A549 (cell line): ENCODE results near the gene STPG2.

Experiments used
- CEBPB ChIP-seq, 2 experiments: fragments of >200 bp in 1 of 2; sonication (Bioruptor Twin) in 1 of 2; formaldehyde crosslinking in 1 of 2; IDR thresholded peaks; 2 replicates each; pipeline ENCODE4 v1.6.1; 2012 to 2016
- EP300 ChIP-seq, 2 experiments: fragments of >200 bp; sonication (Bioruptor Twin); formaldehyde crosslinking; IDR thresholded peaks; 2 replicates in 1 of 2; 3 replicates in 1 of 2; pipeline ENCODE4 v1.6.1; 2016 to 2017
- HOXB5 ChIP-seq: fragments of 250-450 bp; sonication (Bioruptor Pico); IDR thresholded peaks from 2 replicates; pipeline ENCODE4 v1.5.0; 2020; ENCODE audit warnings: mild to moderate bottlenecking, moderate library complexity
- KDM1A ChIP-seq: fragments of 200-600 bp; sonication (generic); IDR thresholded peaks from 2 replicates; pipeline ENCODE4 v1.6.1; 2016; ENCODE audit warnings: low read depth, mild to moderate bottlenecking
- POLR2A ChIP-seq: IDR thresholded peaks from 2 replicates; pipeline ENCODE4 v1.6.1; 2012; ENCODE audit warnings: mild to moderate bottlenecking, low read length
- RAD21 ChIP-seq, 2 experiments: fragments of >200 bp in 1 of 2; sonication (Bioruptor Twin) in 1 of 2; formaldehyde crosslinking in 1 of 2; IDR thresholded peaks in 1 of 2; conservative IDR thresholded peaks in 1 of 2; 2 replicates in 1 of 2; 3 replicates in 1 of 2; pipeline ENCODE4 v1.6.1; 2012 to 2018; ENCODE audit warnings: inconsistent platforms in 1 of 2
- SMC3 ChIP-seq: fragments of >200 bp; sonication (Bioruptor Twin); formaldehyde crosslinking; IDR thresholded peaks from 3 replicates; pipeline ENCODE4 v1.6.1; 2018; ENCODE audit warnings: inconsistent platforms
- SREBF2 ChIP-seq: fragments of 450-650 bp; IDR thresholded peaks from 2 replicates; pipeline ENCODE4 v1.6.1; 2014; ENCODE audit warnings: mild to moderate bottlenecking, moderate library complexity
- TFCP2L1 ChIP-seq: fragments of 250-450 bp; sonication (Bioruptor Pico); IDR thresholded peaks from 2 replicates; pipeline ENCODE4 v1.5.0; 2021; ENCODE audit warnings: mild to moderate bottlenecking
- ZNF302 ChIP-seq: fragments of 250-450 bp; sonication (Bioruptor Pico); IDR thresholded peaks from 2 replicates; pipeline ENCODE4 v1.9.0; 2021; ENCODE audit warnings: inconsistent platforms, mild to moderate bottlenecking, moderate library complexity
- TF ChIP-seq, protein P1 (sequence below): fragments of >200 bp; sonication (Bioruptor Twin); formaldehyde crosslinking; IDR thresholded peaks from 3 replicates; pipeline ENCODE4 v1.5.1; 2016
- TF ChIP-seq, protein P2 (sequence below): fragments of 200-600 bp; sonication (generic); IDR thresholded peaks from 2 replicates; pipeline ENCODE4 v1.6.1; 2016; ENCODE audit warnings: antibody characterized with exemption, mild to moderate bottlenecking, moderate library complexity
- TF ChIP-seq, protein P3 (sequence below): fragments of 150-350 bp; IDR thresholded peaks from 2 replicates; pipeline ENCODE4 v1.6.1; 2014; ENCODE audit warnings: low read depth, mild to moderate bottlenecking, low read length

DNA sequence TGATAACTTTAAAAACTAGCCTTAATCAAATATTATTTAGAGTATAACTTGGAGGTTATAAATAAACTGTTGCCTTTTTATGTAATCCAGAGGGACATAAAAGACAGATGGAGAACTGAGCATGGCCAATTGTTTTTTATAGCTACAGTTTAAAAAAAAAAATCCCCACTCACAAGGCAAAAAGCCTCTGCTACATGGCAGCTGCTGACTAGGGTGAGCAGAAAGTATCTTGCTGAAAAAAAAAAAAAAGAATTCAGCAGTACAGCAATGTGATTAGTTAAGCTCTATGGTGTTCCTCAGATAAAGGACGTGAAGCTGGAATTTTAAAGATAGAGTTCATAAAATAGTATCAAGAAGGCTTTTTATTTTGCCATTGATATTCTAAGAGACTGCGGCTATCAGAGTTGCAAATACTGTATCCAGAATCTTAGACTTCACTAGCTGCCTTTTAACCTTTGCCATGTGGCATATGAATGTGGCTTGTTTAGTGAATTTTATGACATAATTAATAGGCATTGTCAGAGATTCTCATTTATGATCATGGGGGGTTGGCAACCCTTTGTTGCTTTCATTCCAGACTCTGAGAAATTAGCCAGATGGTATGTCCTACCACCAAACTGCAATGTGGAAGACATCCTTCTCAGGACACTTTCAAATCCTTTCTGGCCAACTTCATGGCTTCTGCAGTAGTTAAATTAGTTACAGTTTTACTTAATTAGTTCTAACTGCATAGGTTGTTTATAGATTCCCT, 498.0 kb downstream of the STPG2 start:
- TF ChIP-seq, protein P1, sequence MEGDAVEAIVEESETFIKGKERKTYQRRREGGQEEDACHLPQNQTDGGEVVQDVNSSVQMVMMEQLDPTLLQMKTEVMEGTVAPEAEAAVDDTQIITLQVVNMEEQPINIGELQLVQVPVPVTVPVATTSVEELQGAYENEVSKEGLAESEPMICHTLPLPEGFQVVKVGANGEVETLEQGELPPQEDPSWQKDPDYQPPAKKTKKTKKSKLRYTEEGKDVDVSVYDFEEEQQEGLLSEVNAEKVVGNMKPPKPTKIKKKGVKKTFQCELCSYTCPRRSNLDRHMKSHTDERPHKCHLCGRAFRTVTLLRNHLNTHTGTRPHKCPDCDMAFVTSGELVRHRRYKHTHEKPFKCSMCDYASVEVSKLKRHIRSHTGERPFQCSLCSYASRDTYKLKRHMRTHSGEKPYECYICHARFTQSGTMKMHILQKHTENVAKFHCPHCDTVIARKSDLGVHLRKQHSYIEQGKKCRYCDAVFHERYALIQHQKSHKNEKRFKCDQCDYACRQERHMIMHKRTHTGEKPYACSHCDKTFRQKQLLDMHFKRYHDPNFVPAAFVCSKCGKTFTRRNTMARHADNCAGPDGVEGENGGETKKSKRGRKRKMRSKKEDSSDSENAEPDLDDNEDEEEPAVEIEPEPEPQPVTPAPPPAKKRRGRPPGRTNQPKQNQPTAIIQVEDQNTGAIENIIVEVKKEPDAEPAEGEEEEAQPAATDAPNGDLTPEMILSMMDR: no peak
- TF ChIP-seq SREBF2 (no peak), POLR2A (no peak), RAD21 (conservative IDR thresholded peaks at IDR 0.05 in 1 of 2, IDR thresholded peaks at IDR 0.05 in 1 of 2) (no peak), SMC3 (no peak), CEBPB (IDR thresholded peaks at IDR 0.05) (no peak), ZNF302 (no peak), HOXB5 (CRISPR knock-in tag) (no peak), EP300 (IDR thresholded peaks at IDR 0.05) (no peak), KDM1A (no peak), TFCP2L1 (CRISPR knock-in tag) (no peak)
- TF ChIP-seq, protein P2, sequence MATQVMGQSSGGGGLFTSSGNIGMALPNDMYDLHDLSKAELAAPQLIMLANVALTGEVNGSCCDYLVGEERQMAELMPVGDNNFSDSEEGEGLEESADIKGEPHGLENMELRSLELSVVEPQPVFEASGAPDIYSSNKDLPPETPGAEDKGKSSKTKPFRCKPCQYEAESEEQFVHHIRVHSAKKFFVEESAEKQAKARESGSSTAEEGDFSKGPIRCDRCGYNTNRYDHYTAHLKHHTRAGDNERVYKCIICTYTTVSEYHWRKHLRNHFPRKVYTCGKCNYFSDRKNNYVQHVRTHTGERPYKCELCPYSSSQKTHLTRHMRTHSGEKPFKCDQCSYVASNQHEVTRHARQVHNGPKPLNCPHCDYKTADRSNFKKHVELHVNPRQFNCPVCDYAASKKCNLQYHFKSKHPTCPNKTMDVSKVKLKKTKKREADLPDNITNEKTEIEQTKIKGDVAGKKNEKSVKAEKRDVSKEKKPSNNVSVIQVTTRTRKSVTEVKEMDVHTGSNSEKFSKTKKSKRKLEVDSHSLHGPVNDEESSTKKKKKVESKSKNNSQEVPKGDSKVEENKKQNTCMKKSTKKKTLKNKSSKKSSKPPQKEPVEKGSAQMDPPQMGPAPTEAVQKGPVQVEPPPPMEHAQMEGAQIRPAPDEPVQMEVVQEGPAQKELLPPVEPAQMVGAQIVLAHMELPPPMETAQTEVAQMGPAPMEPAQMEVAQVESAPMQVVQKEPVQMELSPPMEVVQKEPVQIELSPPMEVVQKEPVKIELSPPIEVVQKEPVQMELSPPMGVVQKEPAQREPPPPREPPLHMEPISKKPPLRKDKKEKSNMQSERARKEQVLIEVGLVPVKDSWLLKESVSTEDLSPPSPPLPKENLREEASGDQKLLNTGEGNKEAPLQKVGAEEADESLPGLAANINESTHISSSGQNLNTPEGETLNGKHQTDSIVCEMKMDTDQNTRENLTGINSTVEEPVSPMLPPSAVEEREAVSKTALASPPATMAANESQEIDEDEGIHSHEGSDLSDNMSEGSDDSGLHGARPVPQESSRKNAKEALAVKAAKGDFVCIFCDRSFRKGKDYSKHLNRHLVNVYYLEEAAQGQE: no peak
- TF ChIP-seq, protein P3, sequence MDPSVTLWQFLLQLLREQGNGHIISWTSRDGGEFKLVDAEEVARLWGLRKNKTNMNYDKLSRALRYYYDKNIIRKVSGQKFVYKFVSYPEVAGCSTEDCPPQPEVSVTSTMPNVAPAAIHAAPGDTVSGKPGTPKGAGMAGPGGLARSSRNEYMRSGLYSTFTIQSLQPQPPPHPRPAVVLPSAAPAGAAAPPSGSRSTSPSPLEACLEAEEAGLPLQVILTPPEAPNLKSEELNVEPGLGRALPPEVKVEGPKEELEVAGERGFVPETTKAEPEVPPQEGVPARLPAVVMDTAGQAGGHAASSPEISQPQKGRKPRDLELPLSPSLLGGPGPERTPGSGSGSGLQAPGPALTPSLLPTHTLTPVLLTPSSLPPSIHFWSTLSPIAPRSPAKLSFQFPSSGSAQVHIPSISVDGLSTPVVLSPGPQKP: no peak
